Esophagus squamous epithelium (tissue), 5 donors: Measurements from ENCODE around the gene KIF22. TPM values are rescaled to one million over a fixed set of nuclear protein-coding genes. Genes with fewer than 3 reads are reported as not detected.

Experiments
- DNase-seq: peaks from one replicate; lab custom pipeline; 2025; lab: John Stamatoyannopoulos, UW
- H3K27ac ChIP-seq, 4 donors: fragments of 200-600 bp; sonication (generic); one replicate each; pipeline ENCODE4 v1.5.1; 2016 to 2019; ENCODE audit warnings: mild to moderate bottlenecking in 1 of 4
- H3K27me3 ChIP-seq, 4 donors: fragments of 200-600 bp; sonication (generic); 1 replicate in 3 of 4; 2 replicates in 1 of 4; pipeline versions ENCODE4 v1.5.1 to v1.6.0; 2017 to 2021; ENCODE audit warnings: antibody characterized with exemption in 1 of 4
- H3K36me3 ChIP-seq, 3 donors: fragments of 200-600 bp; sonication (generic); one replicate each; pipeline ENCODE4 v1.5.1; 2016 to 2019
- H3K4me1 ChIP-seq, 3 donors: fragments of 200-600 bp; sonication (generic); one replicate each; pipeline ENCODE4 v1.5.1; 2017 to 2019
- H3K4me3 ChIP-seq, 4 donors: fragments of 200-600 bp; sonication (generic); 1 replicate in 3 of 4; 2 replicates in 1 of 4; pipeline ENCODE4 v1.5.1; 2016 to 2019; ENCODE audit warnings: mild to moderate bottlenecking in 2 of 4, moderate library complexity in 1 of 4
- H3K9me3 ChIP-seq, 3 donors: fragments of 200-600 bp; sonication (generic); one replicate each; pipeline ENCODE4 v1.5.1; 2016 to 2019
- POLR2A ChIP-seq, 4 donors: fragments of 450-650 bp; IDR thresholded peaks; one replicate each; pipeline ENCODE4 v1.6.1; 2017; ENCODE audit warnings: antibody characterized with exemption in 4 of 4, mild to moderate bottlenecking in 4 of 4, moderate library complexity in 3 of 4
- WGBS, 2 donors: methylation state at CpG; one replicate each; pipeline ENCODE4 v1.1.5; 2018; 5-methylcytosine and 5-hydroxymethylcytosine counted together
- intact Hi-C: fragments of 100-400 bp; cut with DNase I; formaldehyde crosslinking; loops from one replicate; pipeline ENCODE4 v1.15.0; 2022
- total RNA-seq, 4 donors: library from RNA; depleted of rRNA; stranded (reverse); fragments of >200 nt; gene quantifications; one replicate each; pipeline ENCODE4 v1.1.0, GENCODE V29; 2016
- TF ChIP-seq, protein P1 (sequence below), 6 experiments: fragments of 450-650 bp in 4 of 6; fragments of 200-600 bp in 2 of 6; sonication (generic) in 2 of 6; IDR thresholded peaks; one replicate each; pipeline ENCODE4 v1.5.1; 2016 to 2019; ENCODE audit warnings: antibody characterized with exemption in 6 of 6, mild to moderate bottlenecking in 4 of 6, moderate library complexity in 4 of 6
- donor health status: DM: yes; HTN: yes; CAD: no.

Gene KIF22
- total RNA-seq, 4 donors from 2014 or later, result 31.0 to 46.3 (median 37.6) TPM

DNA sequence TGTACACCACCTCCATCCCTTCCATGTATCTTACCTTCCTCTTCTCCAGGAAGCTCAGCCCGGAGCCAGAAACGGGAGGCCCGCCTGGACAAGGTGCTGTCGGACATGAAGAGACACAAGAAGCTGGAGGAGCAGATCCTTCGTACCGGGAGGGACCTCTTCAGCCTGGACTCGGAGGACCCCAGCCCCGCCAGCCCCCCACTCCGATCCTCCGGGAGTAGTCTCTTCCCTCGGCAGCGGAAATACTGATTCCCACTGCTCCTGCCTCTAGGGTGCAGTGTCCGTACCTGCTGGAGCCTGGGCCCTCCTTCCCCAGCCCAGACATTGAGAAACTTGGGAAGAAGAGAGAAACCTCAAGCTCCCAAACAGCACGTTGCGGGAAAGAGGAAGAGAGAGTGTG, 29.0 kb downstream of the KIF22 start:
- peak overlapping the region in 1 of 4 donors; percentile 86 for H3K4me3 ChIP-seq
- peaks cover 0 to 22% (median 3%) of the 10 kb centered on the region in 3 donors for H3K36me3 ChIP-seq
- H3K27ac ChIP-seq, result peak overlapping the region; percentile 82 to 95 (median 92)
- H3K27me3 ChIP-seq, result no peaks in the 10 kb centered on the region
- peaks cover 59 to 90% (median 68%) of the 10 kb centered on the region in 3 donors for H3K4me1 ChIP-seq
- intact Hi-C loops, result no loop called here
- TF ChIP-seq, protein P1, sequence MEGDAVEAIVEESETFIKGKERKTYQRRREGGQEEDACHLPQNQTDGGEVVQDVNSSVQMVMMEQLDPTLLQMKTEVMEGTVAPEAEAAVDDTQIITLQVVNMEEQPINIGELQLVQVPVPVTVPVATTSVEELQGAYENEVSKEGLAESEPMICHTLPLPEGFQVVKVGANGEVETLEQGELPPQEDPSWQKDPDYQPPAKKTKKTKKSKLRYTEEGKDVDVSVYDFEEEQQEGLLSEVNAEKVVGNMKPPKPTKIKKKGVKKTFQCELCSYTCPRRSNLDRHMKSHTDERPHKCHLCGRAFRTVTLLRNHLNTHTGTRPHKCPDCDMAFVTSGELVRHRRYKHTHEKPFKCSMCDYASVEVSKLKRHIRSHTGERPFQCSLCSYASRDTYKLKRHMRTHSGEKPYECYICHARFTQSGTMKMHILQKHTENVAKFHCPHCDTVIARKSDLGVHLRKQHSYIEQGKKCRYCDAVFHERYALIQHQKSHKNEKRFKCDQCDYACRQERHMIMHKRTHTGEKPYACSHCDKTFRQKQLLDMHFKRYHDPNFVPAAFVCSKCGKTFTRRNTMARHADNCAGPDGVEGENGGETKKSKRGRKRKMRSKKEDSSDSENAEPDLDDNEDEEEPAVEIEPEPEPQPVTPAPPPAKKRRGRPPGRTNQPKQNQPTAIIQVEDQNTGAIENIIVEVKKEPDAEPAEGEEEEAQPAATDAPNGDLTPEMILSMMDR (IDR thresholded peaks at IDR 0.05), result peak in 3 of 6 experiments; percentile 17 to 40 (median 27)
- TF ChIP-seq POLR2A (IDR thresholded peaks at IDR 0.05), result no peak
- no peaks in the 10 kb centered on the region for H3K9me3 ChIP-seq
- 36 to 65% methylated on average over 14 of the region's 15 CpGs for WGBS, 2 donors
- no peak for DNase-seq

DNA sequence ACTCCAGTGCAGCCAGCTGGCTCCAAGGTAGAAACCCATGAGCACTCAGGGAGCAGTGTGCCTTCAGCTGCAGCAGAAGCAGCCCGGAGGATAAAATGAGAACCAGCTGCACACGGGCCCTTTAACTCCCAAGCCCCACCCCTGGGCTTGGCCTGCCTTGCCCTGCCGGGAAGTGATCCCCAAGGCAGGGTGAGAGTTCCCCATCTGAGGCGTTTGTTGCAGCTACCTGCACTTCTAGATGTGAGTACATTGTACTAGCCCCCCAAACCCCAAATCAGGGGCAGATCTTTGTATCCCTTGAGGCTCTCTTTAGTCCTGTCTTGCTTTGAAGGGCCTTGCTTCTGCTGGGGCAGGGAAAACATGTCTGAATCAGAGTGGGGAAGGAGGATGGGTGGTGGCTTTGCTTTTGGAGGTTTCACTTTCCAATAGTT, 29.7 kb downstream of the KIF22 start, which contains the start of gene MVP:
TSS of gene MVP (plus strand) at position 192 of the 431 bp plus-strand sequence. CDS start 10,088 bp downstream, outside the sequence.
- TF ChIP-seq, protein P1 (IDR thresholded peaks at IDR 0.05), result no peak
- peak in 1 of 4 donors; percentile 67 for TF ChIP-seq POLR2A (IDR thresholded peaks at IDR 0.05)
- 0% methylated on average over 4 of the region's 4 CpGs; no CpG with 5 or more reads in 1 of the 2 donors for WGBS, 2 donors
- Histone ChIP-seq H3K27me3 (no peaks in the 10 kb centered on the region), H3K36me3 (peaks cover 0 to 22% (median 3%) of the 10 kb centered on the region in 3 donors), H3K9me3 (no peaks in the 10 kb centered on the region), H3K4me1 (peaks cover 64 to 90% (median 68%) of the 10 kb centered on the region in 3 donors), H3K27ac (peak within 1 kb of the TSS; percentile 82 to 95 (median 92)), H3K4me3 (peak within 1 kb of the TSS; percentile 47 to 86 (median 66))
- intact Hi-C loops, result no loop called here
- no peak for DNase-seq

DNA sequence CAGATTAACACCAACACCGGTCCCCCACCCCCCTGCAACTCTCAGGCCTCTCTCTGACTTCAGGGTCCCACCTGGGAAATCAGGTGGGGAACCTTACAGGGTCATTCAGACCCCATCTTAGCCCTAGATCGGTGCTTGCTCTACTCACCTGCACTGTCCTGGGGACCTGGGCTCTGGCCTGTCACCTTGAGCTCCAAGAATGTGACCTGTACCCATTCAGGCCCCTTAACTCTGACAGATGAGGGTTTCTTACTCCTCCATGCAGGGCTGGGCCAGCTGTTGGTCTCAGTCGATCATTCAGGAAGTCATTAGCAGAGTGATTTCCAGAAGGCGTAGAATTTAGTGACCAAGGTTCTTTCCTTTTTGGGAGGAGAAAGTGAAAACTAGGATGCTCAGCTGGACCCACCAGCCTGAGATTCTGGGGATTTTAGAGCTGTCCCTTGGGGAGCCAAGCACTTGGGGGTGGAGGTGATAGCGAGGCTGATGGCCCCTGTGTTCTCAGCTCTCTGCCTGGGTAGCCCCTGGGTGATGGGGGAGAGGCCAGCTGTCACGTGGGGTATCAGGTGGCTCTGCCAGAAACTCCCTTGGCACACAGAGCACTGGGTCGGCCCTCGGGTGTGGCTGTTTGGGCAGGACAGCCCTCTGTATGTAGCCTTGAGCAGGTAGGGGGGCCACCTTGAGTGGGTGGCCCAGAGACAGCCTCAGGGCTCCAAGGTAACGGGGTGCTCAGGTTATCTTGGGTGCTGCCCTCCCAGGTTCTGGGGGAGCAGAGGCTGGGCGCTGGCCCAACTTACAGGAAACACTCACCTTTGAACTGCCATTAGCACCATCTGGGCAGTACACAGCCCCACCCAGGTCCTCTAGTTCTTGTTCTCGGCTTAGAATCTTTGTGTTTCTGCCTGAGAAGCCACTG, 30.4 kb downstream of the KIF22 start:
- Histone ChIP-seq H3K4me3 (peak overlapping the region; percentile 47 to 86 (median 66)), H3K36me3 (peaks cover 0 to 22% (median 3%) of the 10 kb centered on the region in 3 donors), H3K4me1 (peaks cover 70 to 94% (median 74%) of the 10 kb centered on the region in 3 donors), H3K27ac (peak overlapping the region; percentile 82 to 95 (median 92)), H3K27me3 (no peaks in the 10 kb centered on the region), H3K9me3 (no peaks in the 10 kb centered on the region)
- no peak for DNase-seq
- TF ChIP-seq, protein P1 (IDR thresholded peaks at IDR 0.05), result no peak
- peak in 1 of 4 donors; percentile 29 for TF ChIP-seq POLR2A (IDR thresholded peaks at IDR 0.05)
- WGBS, 2 donors, result 9 to 15% methylated on average over 4 to 6 of the region's 11 CpGs
- intact Hi-C loops, result no loop called here

DNA sequence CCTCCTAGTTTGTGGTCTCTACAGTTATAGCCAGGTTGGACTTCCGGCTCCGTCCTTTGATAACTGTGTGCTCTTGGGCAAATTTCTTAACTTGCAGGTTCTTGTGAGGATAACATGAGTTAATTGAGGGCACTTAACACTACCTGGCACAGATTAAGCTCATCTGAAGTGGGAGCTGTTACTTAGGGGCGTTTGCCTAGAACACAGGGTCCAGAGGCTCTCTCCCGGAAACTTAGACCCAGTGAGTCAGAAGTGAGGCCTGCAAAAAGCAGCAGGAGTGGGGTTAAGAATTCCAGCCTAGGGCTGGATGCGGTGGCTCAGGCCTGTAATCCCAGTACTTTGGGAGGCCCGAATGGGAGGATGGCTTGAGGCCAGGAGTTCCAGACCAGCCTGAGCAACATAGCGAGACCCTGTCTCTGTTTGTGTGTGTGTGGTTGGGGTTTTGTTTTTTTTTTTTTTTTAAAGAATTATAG, 31.1 kb downstream of the KIF22 start:
- H3K9me3 ChIP-seq, result no peaks in the 10 kb centered on the region
- peaks cover 74 to 100% (median 80%) of the 10 kb centered on the region in 3 donors for H3K4me1 ChIP-seq
- intact Hi-C loops, result no loop called here
- TF ChIP-seq, protein P1 (IDR thresholded peaks at IDR 0.05), result no peak
- no peak for TF ChIP-seq POLR2A (IDR thresholded peaks at IDR 0.05)
- peak overlapping the region; percentile 82 to 95 (median 92) for H3K27ac ChIP-seq
- peaks cover 0 to 22% (median 3%) of the 10 kb centered on the region in 3 donors for H3K36me3 ChIP-seq
- no peaks in the 10 kb centered on the region for H3K27me3 ChIP-seq
- H3K4me3 ChIP-seq, result peak overlapping the region; percentile 47 to 86 (median 66)
- WGBS, 2 donors, result 26 to 31% methylated on average over 5 of the region's 7 CpGs
- no peak for DNase-seq
